GM19099 (cell line): Measurements from ENCODE around the gene APOL2.

Experiments
- POLR2A ChIP-seq: IDR thresholded peaks from 3 replicates; pipeline ENCODE4 v1.6.1; 2011; ENCODE audit warnings: low read depth; ENCODE audit not compliant: insufficient read length; ENCODE audit errors: extremely low read depth

APOL2 gene

DNA sequence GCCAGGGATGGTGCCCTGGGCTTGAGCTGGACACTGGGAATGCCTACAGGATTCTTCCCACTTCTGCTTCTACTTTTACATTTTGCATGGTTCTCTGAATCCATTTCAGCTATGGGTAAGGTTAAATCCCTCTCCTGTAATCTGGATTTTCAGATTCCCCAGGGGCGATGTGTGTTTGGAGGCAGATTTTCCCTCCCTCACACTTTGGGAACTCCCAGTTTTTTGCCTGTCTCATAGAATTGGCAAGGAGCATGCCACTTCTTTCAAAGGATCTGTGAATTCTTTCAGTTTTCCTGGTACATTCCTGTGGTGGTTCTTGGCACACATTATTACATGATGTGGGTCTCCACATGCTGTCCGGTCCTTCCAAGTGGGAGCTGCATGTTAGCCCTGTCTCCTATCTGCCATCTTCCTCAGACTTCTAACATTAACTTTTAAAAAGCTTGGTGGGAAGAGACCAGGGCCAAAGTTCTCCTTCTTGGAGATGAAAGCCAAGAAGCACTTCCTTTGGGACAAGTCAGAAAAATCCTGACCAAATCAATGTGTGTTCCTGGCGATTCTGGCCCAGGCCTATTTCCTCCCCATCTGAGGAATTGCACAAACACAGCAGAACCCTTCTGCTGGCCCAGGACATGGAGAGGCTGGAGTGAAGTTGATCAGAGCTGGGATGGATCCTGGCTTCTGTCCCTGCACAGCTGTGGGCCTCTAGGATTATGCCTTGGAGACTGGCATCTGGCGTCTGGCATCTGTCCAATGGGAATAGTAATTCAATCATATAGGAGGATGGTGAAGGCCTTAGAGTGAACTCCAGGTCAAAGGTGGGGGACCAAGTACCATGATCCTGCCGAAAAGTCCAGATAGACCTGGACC, 5.4 kb upstream of the APOL2 start:
- TF ChIP-seq POLR2A = no peak

DNA sequence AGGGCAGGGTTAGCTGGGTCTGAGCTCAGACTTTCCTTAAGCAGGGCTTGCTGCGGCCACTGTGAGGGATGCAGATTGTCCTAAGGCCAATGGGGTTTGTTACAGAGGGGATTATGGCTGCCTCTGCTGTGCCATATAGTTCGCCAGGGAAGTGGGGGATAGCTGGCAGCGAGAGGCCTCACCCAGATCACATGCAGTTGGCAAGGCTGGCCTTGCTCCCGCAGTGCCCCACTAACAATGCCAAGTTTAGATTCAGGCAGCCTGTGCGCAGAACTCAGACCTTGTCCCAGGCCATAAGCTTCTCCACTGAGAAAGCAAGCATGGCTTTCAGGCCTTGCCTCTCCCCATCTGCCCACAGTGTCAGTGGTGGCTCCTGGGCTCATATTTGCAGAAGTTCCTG, 4.7 kb upstream of the APOL2 start:
- no peak for TF ChIP-seq POLR2A

GRCh38 chr22:36239150-36239400, 252 bp downstream of the APOL2 start:
- TF ChIP-seq POLR2A = no peak

GRCh38 chr22:36238373-36239149, 766 bp downstream of the APOL2 start:
- no peak for TF ChIP-seq POLR2A

DNA sequence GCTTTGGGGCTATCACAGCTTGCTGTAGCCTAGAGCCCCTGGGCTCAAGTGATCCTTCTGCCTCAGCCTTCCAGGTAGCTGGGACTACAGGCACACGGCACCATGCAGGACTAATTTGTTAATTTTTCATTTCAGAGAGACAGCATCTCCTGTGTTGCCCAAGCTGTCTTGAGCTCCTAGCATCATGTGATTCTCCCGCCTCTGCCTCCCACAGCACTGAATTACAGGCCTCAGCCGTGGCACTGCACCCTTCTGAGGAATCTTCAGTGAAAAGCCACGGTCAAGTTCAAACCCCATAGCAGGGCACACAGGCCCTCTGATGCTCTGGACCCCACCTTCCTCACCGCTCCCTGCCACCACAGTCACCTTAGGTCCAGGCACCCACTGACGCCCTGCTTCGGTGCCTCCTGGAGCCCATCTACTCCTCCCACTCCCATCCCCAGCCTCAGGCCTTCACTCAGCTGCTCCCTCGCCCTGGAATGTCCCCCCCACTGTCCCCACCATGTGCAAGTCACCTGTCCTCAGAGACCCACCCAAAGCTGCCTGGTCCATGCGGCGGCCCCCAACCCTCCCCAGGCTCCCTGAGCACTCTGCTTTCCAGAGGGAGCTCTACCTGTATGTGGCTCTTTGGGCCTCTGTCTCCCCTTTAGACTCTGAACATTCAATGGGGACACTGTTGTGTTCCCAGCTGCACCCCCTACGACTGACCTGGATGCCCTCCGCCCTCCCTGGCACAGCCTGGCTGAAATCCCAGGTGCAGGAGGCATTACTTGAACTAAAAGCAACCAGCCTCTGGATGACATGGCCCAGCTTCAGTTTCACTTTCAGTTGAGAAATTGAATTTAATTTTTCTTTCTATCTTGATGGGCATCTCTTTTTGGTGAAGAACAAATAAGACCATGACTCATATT, 1.6 kb downstream of the APOL2 start:
- no peak for TF ChIP-seq POLR2A

DNA sequence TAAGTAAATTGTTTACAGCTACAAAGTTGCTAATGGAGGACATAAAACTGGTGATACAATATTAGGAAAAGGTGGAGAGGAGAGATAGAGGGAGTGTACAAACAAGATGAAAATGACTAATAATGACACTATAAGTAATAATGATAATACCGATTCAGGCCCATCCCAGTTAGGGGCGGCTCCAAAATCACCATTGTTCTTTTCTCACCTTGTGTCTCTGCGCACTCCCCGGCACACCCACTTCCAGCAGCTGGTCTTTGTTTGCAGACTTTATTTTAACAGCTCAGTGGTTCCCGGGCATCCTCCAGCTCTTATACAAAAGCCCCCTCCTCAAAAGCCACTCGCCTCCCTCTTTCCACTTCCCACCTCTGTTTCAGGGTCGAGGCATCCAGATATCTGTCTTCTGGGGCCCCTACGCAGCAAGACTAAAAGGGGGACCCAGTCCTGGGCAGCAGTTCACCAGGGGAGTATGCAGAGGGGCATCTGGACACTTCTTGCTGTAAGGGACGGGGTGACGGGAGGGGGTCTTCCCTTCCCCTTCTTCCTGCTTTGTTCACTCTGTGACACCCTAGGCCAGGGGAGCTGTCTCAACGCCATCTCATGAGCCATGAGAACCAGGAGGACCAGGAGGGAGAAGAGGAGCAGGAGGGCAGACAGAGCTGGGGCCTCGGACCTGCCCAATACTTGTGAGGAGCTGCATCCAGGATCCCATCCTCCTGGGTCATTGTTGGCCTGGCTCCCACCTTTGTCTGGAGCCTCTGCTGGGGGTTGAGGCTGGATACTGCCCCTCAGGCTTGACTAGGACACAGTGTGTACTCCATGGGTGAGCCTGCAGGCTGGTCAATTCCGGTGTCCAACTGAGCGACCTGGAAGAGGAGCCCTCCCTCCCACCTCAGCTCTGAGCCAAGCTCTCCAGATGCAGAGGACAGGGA, 2.7 kb downstream of the APOL2 start:
- no peak for TF ChIP-seq POLR2A

GRCh38 chr22:36235585-36235984, 3.7 kb downstream of the APOL2 start:
- TF ChIP-seq POLR2A = no peak

DNA sequence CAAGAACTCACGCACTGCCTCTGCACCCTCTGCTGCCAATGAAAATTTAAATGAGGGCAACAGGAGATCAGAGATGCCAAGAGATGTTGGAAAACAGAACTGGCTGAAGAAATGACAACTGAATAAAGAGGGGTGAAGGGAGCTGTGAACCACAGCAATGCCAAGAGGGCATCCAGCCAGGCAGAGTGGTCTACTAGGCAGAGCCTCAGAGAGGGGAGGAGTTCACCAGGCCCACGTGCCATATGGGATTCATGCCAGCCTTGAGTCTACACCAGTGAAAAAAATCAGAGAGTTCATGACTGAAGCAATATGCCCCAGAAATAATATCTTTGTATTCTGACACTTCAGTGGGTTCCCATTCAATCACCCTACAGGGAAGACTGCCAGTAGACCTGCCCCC, 4.4 kb downstream of the APOL2 start:
- no peak for TF ChIP-seq POLR2A

- TF ChIP-seq POLR2A = no peak
These were observed 5.1 kb downstream of the APOL2 start for GRCh38 chr22:36234213-36234612.

DNA sequence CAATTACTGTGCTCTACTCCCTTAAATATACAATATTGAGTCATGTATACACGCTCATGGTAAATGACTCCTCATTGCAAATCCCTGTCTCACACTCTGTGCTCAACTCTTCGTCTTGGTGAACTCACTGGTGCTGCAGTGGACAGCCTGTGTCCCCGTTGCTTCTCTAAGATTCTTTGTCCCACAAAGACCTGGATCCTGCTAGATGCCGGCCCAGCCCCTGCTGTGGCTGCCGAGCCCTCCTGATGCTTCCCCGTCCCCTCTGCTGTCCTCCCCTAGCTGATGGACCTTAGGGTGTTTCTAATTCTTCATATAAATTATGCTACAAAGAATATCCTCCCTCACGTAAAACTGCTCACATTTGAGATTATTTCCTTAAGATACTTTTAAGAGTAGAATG, 5.5 kb downstream of the APOL2 start:
- no peak for TF ChIP-seq POLR2A

DNA sequence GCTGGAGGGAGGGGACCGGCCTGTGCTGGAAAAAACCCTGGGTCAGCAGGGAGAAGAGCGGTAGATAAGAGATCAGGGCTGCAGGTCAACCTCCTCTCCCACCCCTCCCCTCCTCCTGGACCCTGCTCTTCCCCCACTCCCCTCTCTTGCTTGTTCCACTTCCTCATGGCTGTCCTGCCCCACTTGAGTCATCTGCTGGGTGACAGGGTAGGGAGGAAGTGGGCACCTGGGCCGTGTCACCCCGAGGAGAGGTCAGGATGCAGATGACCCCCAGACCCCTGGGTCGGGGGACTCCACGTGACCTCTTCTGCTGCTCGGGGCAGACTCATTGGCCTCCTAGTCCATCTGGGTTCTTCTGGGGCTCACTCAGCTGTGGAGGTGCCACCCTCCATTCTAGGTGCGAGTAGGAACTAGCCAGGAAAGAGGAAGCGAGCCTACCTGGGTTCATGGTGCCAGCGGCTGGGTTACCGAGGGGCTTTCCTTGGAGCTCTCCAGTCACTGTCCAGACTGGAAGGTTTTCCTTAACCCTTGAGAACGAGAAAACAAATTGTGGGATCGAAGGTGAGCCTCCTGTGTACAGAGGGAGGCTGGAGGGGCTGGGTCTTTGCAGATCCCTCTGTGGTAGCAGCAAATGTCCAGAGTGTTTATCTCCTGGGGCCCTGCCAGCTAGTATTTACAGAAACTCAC, 6.5 kb downstream of the APOL2 start:
- TF ChIP-seq POLR2A = no peak

DNA sequence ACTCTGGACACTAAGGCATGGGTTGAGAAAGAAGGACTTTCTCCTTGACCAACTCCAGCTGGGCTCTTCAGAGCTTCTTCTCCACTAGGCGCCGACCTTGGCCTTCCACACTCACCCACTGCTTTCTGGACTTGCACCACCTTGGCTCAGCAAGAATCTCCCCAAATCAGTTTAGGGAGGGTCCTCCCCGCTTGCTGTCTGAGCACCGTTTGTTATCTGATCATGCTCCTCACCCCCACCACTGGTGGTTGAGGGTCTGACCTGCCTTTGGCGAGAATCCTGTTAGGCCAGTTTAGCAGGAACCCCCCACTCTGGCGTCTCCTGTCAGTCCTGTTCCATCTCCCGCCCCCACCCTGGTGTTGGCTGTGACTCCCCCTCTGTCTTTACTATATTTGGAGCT, 10.4 kb downstream of the APOL2 start:
- no peak for TF ChIP-seq POLR2A

DNA sequence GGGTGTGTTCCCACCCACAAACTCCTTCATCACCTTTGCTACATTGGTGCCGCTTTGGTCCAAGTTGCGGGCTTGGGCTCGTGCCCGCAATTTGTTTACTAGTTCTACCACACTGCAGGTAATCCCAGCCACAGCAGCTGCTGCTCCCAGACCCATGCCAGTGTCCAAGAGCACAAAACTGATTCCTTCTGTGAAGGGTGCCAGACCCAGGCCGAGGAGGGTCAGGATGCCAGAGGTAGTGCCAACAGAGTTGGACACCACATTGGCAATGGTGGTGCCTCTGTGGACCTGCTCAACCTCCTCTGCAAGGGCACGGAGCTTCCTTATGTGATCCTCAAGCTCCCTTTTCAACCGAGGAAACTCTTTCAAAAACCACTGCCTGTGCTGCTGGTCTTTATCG, 11.5 kb downstream of the APOL2 start:
- no peak for TF ChIP-seq POLR2A

DNA sequence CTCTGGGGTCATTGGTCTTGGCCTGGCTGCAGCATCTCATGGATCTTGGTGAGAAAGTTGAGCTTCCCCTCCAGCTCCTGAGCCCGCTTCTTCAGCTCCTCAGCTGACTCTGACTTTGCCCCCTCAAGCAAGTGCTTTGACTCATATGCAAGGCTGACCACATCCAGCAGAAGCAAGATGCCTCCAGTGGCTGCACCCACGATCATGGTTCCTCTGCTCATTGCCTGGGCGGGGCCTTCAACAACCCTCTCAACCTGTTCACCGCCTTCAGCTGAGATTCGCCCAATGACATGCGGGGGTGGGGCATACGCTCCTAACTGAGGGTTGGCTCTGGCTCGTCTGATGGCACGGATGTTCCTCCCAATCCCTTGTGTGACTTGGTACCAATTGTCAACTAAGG, 11.9 kb downstream of the APOL2 start:
- TF ChIP-seq POLR2A = no peak
